ENCODE measurements around the gene FUCA1. TPM values are rescaled to one million over a fixed set of nuclear protein-coding genes. Genes with fewer than 3 reads are reported as not detected.
A peak's percentile ranks its signal among the peaks of the same experiment; 100 is the strongest.

Gene FUCA1
- total RNA-seq, 4 donors from 2014 or later: 8.1 to 15.4 (median 12.4) TPM

DNA sequence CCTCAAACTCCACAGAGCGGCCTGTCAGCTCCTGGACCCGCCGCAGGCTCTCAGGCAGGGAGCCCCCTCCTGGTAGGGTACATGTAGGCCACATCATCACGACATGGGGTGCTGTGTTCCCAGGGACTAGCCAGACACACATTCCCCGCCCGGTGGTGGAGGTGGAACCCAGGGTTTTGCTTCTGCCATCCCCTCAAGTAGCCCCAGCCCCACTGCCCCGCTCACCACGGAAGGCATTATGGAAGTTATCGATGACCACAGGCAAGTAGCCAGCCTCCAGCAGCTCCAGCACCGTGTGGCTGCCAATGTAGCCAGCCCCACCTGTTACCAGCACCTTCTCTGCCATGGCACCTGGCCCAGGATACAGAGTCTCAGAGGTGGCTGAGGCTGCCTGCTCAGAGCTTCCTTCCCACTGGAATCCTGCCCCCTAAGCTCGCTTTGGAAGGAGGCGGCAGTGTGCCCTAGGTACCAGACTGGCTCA lies 69.4 kb downstream of the FUCA1 start:
- in situ Hi-C loops (cut with MboI; ENCODE audit: low sequenced_read_pairs in 4 of 4): no loop called here
- Histone ChIP-seq H3K27me3 (no peaks in the 10 kb centered on the region), H3K4me1 (peaks cover 16 to 25% of the 10 kb centered on the region in 2 donors), H3K4me3 (peak overlapping the region in 1 of 4 donors; percentile 72), H3K27ac (peak overlapping the region; percentile 87 to 98 (median 94)), H3K36me3 (peaks cover 0 to 20% of the 10 kb centered on the region in 2 donors), H3K9me3 (no peaks in the 10 kb centered on the region)
- TF ChIP-seq, protein P1, sequence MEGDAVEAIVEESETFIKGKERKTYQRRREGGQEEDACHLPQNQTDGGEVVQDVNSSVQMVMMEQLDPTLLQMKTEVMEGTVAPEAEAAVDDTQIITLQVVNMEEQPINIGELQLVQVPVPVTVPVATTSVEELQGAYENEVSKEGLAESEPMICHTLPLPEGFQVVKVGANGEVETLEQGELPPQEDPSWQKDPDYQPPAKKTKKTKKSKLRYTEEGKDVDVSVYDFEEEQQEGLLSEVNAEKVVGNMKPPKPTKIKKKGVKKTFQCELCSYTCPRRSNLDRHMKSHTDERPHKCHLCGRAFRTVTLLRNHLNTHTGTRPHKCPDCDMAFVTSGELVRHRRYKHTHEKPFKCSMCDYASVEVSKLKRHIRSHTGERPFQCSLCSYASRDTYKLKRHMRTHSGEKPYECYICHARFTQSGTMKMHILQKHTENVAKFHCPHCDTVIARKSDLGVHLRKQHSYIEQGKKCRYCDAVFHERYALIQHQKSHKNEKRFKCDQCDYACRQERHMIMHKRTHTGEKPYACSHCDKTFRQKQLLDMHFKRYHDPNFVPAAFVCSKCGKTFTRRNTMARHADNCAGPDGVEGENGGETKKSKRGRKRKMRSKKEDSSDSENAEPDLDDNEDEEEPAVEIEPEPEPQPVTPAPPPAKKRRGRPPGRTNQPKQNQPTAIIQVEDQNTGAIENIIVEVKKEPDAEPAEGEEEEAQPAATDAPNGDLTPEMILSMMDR (IDR thresholded peaks at IDR 0.05 in 4 of 5, conservative IDR thresholded peaks at IDR 0.05 in 1 of 5): no peak
- TF ChIP-seq POLR2A (IDR thresholded peaks at IDR 0.05): no peak
- ATAC-seq: no peak
- intact Hi-C loops (cut with DNase I; ENCODE audit: low total_unique reads): no loop called here
- DNase-seq: no peak

GRCh38 chr1:23797478-23798448 lies 70.3 kb downstream of the FUCA1 start:
- TF ChIP-seq POLR2A (IDR thresholded peaks at IDR 0.05): no peak
- Histone ChIP-seq H3K9me3 (no peaks in the 10 kb centered on the region), H3K27ac (no peak overlapping the region), H3K4me1 (peaks cover 16 to 30% of the 10 kb centered on the region in 2 donors), H3K4me3 (no peak overlapping the region), H3K36me3 (peaks cover 0 to 28% of the 10 kb centered on the region in 2 donors), H3K27me3 (no peaks in the 10 kb centered on the region)
- DNase-seq (no peak), ATAC-seq (no peak)
- in situ Hi-C loops (cut with MboI; ENCODE audit: low sequenced_read_pairs in 4 of 4) (no loop called here), intact Hi-C loops (cut with DNase I; ENCODE audit: low total_unique reads) (no loop called here)

GRCh38 chr1:23796466-23797271 lies 71.4 kb downstream of the FUCA1 start:
- no peaks in the 10 kb centered on the region for H3K27me3 ChIP-seq
- H3K9me3 ChIP-seq: no peaks in the 10 kb centered on the region
- TF ChIP-seq, protein P1 (IDR thresholded peaks at IDR 0.05 in 4 of 5, conservative IDR thresholded peaks at IDR 0.05 in 1 of 5): peak in 1 of 5 experiments; percentile 20
- no peak for TF ChIP-seq POLR2A (IDR thresholded peaks at IDR 0.05)
- in situ Hi-C loops (cut with MboI; ENCODE audit: low sequenced_read_pairs in 4 of 4) (no loop called here), intact Hi-C loops (cut with DNase I; ENCODE audit: low total_unique reads) (no loop called here)
- no peak for ATAC-seq
- H3K4me1 ChIP-seq: peaks cover 21 to 39% of the 10 kb centered on the region in 2 donors
- peaks cover 0 to 28% of the 10 kb centered on the region in 2 donors for H3K36me3 ChIP-seq
- no peak overlapping the region for H3K4me3 ChIP-seq
- no peak for DNase-seq
- no peak overlapping the region for H3K27ac ChIP-seq

- Histone ChIP-seq H3K27ac (no peak overlapping the region), H3K36me3 (peaks cover 0 to 28% of the 10 kb centered on the region in 2 donors), H3K4me3 (no peak overlapping the region), H3K9me3 (no peaks in the 10 kb centered on the region), H3K4me1 (peaks cover 18 to 35% of the 10 kb centered on the region in 2 donors), H3K27me3 (no peaks in the 10 kb centered on the region)
- ATAC-seq: no peak
- intact Hi-C loops (cut with DNase I; ENCODE audit: low total_unique reads) (no loop called here), in situ Hi-C loops (cut with MboI; ENCODE audit: low sequenced_read_pairs in 4 of 4) (no loop called here)
- no peak for DNase-seq
- TF ChIP-seq, protein P1 (IDR thresholded peaks at IDR 0.05 in 4 of 5, conservative IDR thresholded peaks at IDR 0.05 in 1 of 5): no peak
- no peak for TF ChIP-seq POLR2A (IDR thresholded peaks at IDR 0.05)
Observed at GRCh38 chr1:23795676-23796465, 72.2 kb downstream of the FUCA1 start.

Other genes with a start within 250 kb of the FUCA1 start
- gene RPL11, start 176.5 kb downstream of the FUCA1 start, total RNA-seq: 100 to 1,000 TPM; 302 to 593 (median 504) TPM
- 10 to 100 TPM; 44.7 to 73.0 (median 59.0) TPM for gene ELOA, start 124.8 kb downstream of the FUCA1 start, total RNA-seq
- gene PITHD1, start 89.9 kb downstream of the FUCA1 start, total RNA-seq: 100 to 1,000 TPM in 1 of 4 donors, 10 to 100 TPM in 3; 79.9 to 104 (median 90.3) TPM
- 10 to 100 TPM; 35.3 to 40.9 (median 36.7) TPM for gene LYPLA2, start 77.1 kb downstream of the FUCA1 start, total RNA-seq
- gene GALE, start 67.5 kb downstream of the FUCA1 start, total RNA-seq: 1 to 10 TPM; 2.9 to 5.7 (median 4.1) TPM
- gene HMGCL, start 42.9 kb downstream of the FUCA1 start, total RNA-seq: 10 to 100 TPM; 19.1 to 30.0 (median 29.5) TPM
- gene CNR2, start 45.1 kb upstream of the FUCA1 start, total RNA-seq: not detected
- gene PNRC2, start 91.5 kb upstream of the FUCA1 start, total RNA-seq: 10 to 100 TPM; 26.5 to 54.2 (median 39.4) TPM
- 10 to 100 TPM; 20.4 to 49.9 (median 26.5) TPM for gene SRSF10, start 112.0 kb upstream of the FUCA1 start, total RNA-seq
- 100 to 1,000 TPM; 114 to 266 (median 184) TPM for gene MYOM3, start 243.8 kb upstream of the FUCA1 start, total RNA-seq